ENCODE data around the gene PRSS8. TPM values are rescaled to one million over a fixed set of nuclear protein-coding genes. Genes with fewer than 3 reads are reported as not detected.

PRSS8 gene
- total RNA-seq, 1 experiment from 2014 or later, result 42.6 TPM

- intact Hi-C loops (cut with micrococcal nuclease), result no loop called here
- Histone ChIP-seq H3K79me2 (ENCODE audit: insufficient read depth, low read length) (no peaks in the 10 kb centered on the region), H3K9ac (ENCODE audit: low read length) (no peak overlapping the region), H3K9me3 (ENCODE audit: control insufficient read depth in 1 of 2, insufficient read depth in 1 of 2, low read depth in 1 of 2, low read length in 2 of 2) (no peaks in the 10 kb centered on the region), H3K4me1 (ENCODE audit: control insufficient read depth in 1 of 2, insufficient read depth in 2 of 2, low read length in 2 of 2) (peaks cover 0 to 3% of the 10 kb centered on the region in 2 experiments; a peak in 1 of 4 replicates), H3K36me3 (ENCODE audit: control insufficient read depth in 1 of 2, insufficient read depth in 2 of 2, low read length in 2 of 2) (no peaks in the 10 kb centered on the region), H2AFZ (ENCODE audit: low read depth, low read length, poor library complexity, severe bottlenecking) (no peak overlapping the region), H3K4me3 (replicated peaks in 1 of 2; ENCODE audit: low read depth in 1 of 2, low read length in 2 of 2) (no peak overlapping the region), H3K27ac (ENCODE audit: low read depth, low read length) (no peak overlapping the region), H3K4me2 (ENCODE audit: low read length) (no peak overlapping the region), H3K9me2 (ENCODE audit: insufficient read depth) (no peaks in the 10 kb centered on the region), H4K20me1 (ENCODE audit: insufficient read depth) (no peaks in the 10 kb centered on the region), H3K27me3 (ENCODE audit: insufficient read depth, low read length) (no peaks in the 10 kb centered on the region)
- CTCF ChIA-PET, result no interaction called here
- DNase-seq (ENCODE audit: low read depth, low spot score) (no peak), ATAC-seq (no peak)
- TF ChIP-seq SRF (IDR thresholded peaks at IDR 0.05; ENCODE audit: low read depth) (no peak), MAX (IDR thresholded peaks at IDR 0.05) (no peak), FOSL1 (IDR thresholded peaks at IDR 0.05; ENCODE audit: low read depth) (no peak), YY1 (IDR thresholded peaks at IDR 0.05; ENCODE audit: extremely low read depth, insufficient replicate concordance, low read depth, low read length) (no peak), RAD21 (IDR thresholded peaks at IDR 0.05; ENCODE audit: low read depth) (no peak), JUND (IDR thresholded peaks at IDR 0.05) (no peak), ZBTB33 (IDR thresholded peaks at IDR 0.05; ENCODE audit: extremely low read depth, insufficient replicate concordance, low read length) (no peak)
- no TSS peak for BruUV-seq (replicated peaks)
- POLR2A ChIA-PET, result no interaction called here
- RAD21 ChIA-PET (ENCODE audit: low non-redundant PET in 1 of 2, low total read pairs in 2 of 2, uncharacterized antibody in 2 of 2, unreplicated experiment in 2 of 2), result no interaction called here
These were observed 31.8 kb upstream of the PRSS8 start for GRCh38 chr16:31167315-31167714.

GRCh38 chr16:31157136-31157535 is 21.6 kb upstream of the PRSS8 start:
- Histone ChIP-seq H3K9me3 (ENCODE audit: control insufficient read depth in 1 of 2, insufficient read depth in 1 of 2, low read depth in 1 of 2, low read length in 2 of 2) (no peaks in the 10 kb centered on the region), H3K4me3 (replicated peaks in 1 of 2; ENCODE audit: low read depth in 1 of 2, low read length in 2 of 2) (no peak overlapping the region), H3K9ac (ENCODE audit: low read length) (no peak overlapping the region), H3K9me2 (ENCODE audit: insufficient read depth) (no peaks in the 10 kb centered on the region), H3K27ac (ENCODE audit: low read depth, low read length) (no peak overlapping the region), H4K20me1 (ENCODE audit: insufficient read depth) (no peaks in the 10 kb centered on the region), H3K4me1 (ENCODE audit: control insufficient read depth in 1 of 2, insufficient read depth in 2 of 2, low read length in 2 of 2) (no peaks in the 10 kb centered on the region), H3K79me2 (ENCODE audit: insufficient read depth, low read length) (no peaks in the 10 kb centered on the region), H3K4me2 (ENCODE audit: low read length) (no peak overlapping the region), H3K27me3 (ENCODE audit: insufficient read depth, low read length) (no peaks in the 10 kb centered on the region), H3K36me3 (ENCODE audit: control insufficient read depth in 1 of 2, insufficient read depth in 2 of 2, low read length in 2 of 2) (no peaks in the 10 kb centered on the region), H2AFZ (ENCODE audit: low read depth, low read length, poor library complexity, severe bottlenecking) (no peak overlapping the region)
- CTCF ChIA-PET, result interaction anchor here (3.9 kb wide), 1 partner anchor 15 kb away, joined by 20 read pairs; no protein-coding TSS in a partner anchor
- no peak for DNase-seq (ENCODE audit: low read depth, low spot score)
- POLR2A ChIA-PET, result no interaction called here
- RAD21 ChIA-PET (ENCODE audit: low non-redundant PET in 1 of 2, low total read pairs in 2 of 2, uncharacterized antibody in 2 of 2, unreplicated experiment in 2 of 2), result no interaction called here
- intact Hi-C loops (cut with micrococcal nuclease), result no loop called here
- no TSS peak for BruUV-seq (replicated peaks)
- ATAC-seq, result no peak
- no peak for TF ChIP-seq POLR2A (IDR thresholded peaks at IDR 0.05; ENCODE audit: borderline replicate concordance, extremely low read depth, insufficient read depth, insufficient read length)
- no peak for TF ChIP-seq ZBTB33 (IDR thresholded peaks at IDR 0.05; ENCODE audit: extremely low read depth, insufficient replicate concordance, low read length)
- no peak for TF ChIP-seq REST (IDR thresholded peaks at IDR 0.05; ENCODE audit: low read depth)
- no peak for TF ChIP-seq EZH2 (IDR thresholded peaks at IDR 0.05)
- TF ChIP-seq POLR2AphosphoS5 (IDR thresholded peaks at IDR 0.05; ENCODE audit: low read depth, low read length), result no peak
- TF ChIP-seq EGR1 (IDR thresholded peaks at IDR 0.05; ENCODE audit: low read depth), result no peak
- no peak for TF ChIP-seq RAD21 (IDR thresholded peaks at IDR 0.05; ENCODE audit: low read depth)
- TF ChIP-seq CEBPB (IDR thresholded peaks at IDR 0.05; ENCODE audit: low read depth), result no peak
- TF ChIP-seq EZH2phosphoT487 (IDR thresholded peaks at IDR 0.05; ENCODE audit: borderline replicate concordance), result no peak

All from HCT116 (cell line).